Measurements from ENCODE around the gene SH3BGRL2.
A peak's percentile ranks its signal among the peaks of the same experiment; 100 is the strongest.
"Not testable (repeated sequence)": the region's sequence is repeated elsewhere in the genome, so short reads cannot be mapped to it uniquely, and the experiment has no call there.

The SH3BGRL2 gene

DNA sequence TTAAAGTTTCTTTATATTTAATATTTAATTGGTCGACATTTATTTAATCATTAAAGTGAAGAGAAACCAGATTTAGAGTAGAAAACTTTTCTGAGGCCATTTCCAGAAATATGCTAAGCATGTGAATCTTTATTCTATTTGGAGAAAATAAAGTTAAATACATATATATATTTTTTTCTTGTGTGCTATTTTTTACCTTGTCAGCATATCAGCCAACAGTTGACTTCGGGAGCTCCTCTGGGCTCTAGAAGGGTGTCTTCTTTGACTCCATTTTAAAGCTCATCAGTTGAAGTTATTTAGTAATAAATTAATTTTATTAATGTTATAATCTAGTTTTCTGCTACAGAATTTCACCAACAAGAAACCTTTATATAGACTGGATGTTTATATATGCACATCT, 73.1 kb downstream of the SH3BGRL2 start:
- DNase-seq: no peak

GRCh38 chr6:79705456-79705995, 74.4 kb downstream of the SH3BGRL2 start:
- DNase-seq: peak in 1 of 2 experiments; percentile 30

DNA sequence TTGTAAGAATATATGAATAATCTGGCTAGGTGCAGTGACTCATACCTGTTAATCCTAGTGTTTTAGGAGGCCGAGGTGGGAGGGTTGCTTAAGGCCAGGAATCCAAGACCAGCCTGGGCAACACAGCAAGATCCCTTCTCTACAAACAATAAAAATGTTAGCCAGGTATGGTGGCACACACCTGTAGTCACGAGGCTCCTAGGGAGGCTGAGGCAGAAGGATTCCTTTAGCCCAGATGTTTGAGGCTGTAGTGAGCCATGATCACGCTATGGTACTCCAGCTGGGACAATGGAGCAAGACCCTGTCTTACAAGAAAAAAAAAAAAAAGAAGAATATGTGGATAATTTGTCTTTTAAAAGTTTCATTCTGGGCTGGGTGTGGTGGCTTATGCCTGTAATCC, 75.4 kb downstream of the SH3BGRL2 start:
- DNase-seq: no peak

DNA sequence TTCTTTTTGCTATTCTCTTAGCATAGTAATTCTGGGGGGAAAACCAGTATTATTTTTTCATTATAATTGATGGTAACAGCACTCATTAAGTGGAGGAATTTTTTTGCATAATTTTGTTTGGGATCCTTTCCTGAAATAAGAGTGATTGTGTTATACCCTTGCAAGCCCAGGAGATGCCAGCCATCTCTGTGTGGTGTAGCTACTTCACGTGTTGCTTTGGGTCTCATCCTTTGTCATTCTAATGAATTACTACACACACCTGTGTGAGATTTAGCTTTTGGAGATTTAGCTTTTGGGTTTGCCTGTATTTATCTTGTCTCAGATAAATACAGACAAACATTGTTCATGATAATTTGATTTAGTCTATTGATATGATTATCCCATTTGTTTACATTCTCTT, 76.5 kb downstream of the SH3BGRL2 start:
- no peak for DNase-seq

- DNase-seq: no peak
Observed at GRCh38 chr6:79708095-79708791, 77.1 kb downstream of the SH3BGRL2 start.

GRCh38 chr6:79710127-79710526, 79.0 kb downstream of the SH3BGRL2 start:
- no peak for DNase-seq

GRCh38 chr6:79711167-79711566, 80.0 kb downstream of the SH3BGRL2 start:
- no peak for DNase-seq

DNA sequence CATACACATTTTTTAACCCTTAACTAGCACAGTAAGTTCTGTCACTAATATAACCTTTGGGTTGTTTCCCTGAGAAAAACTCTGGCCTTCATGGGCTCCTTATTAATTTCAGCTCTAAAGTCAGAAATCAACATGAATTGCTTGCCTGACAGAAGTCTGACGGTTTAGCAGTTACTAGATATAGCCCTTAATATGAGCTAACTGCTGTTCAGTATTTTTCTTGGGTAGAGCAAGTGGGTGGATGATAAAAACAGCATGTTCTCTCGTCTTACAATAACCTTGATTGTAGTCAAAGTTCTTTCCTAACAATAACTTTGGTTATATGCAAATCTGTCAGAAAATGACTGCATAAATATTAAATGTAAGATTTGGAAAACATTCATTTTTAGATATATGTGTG, 81.0 kb downstream of the SH3BGRL2 start:
- DNase-seq: no peak

- no peak for DNase-seq
Observed at GRCh38 chr6:79712616-79713135, 81.5 kb downstream of the SH3BGRL2 start.

DNA sequence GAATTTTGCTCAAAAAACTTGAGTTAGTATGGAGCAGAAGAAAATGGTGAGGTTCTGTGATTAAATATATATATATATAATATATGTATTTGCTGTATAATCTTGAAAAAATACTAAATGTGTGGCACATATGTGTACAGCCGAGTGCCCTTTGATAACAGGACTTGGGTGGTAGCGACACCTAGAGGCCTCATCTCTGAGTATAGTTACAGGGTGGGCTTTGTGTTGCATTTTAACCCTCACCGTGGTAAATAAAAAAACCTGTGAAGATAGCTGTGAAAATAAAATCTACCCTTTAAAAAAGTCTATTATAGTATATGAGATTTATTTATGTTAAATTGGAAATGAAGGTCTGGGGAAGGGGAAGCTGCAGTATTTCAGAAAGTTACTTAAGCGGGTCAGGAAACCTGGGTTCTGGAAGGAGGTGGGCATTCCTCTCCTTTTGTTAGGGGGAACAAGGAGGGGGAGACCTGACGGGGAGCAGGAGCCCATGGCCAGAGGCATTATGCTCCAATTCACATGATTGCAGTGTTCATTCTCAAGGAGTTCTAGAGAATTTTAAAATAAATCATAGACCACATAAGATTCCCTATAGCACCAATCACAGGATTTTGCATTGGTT, 82.7 kb downstream of the SH3BGRL2 start:
- peak; percentile 59 to 67 for DNase-seq

GRCh38 chr6:79717989-79718388, 86.9 kb downstream of the SH3BGRL2 start:
- DNase-seq: no peak

GRCh38 chr6:79718509-79719247, 87.5 kb downstream of the SH3BGRL2 start:
- DNase-seq: no peak

DNA sequence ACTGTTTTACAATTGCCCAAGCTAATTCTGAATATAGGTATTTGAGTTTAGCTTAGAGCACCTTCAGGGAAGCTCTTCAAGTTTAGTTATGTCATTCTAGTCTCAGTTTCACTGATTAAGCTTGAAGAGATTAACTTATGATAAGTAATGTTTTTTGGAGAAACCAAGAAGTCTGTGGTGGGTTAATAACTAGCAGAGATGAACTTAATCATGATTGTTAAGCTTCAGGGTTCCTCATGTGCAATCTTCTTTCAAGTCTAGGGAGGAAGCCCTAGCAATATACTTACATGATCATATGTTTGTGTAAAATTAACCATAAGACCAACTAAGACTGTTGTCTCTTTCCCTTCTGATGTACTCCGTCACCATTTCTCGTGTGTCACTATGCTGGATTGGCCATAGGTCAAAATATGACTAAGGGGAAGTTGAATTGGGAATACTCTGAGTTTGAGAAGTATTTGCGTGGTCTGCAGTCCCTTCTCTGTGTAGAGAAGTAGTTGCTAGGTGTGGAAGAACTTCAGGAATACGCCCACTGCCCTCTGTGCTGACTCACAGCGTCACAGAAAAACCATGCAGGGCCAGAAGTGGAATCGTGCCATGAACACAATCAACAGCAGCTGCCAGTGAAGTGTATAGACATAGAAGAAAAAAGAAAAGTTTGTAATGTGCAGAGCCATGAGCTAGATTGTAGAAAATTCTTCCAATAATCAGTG, 88.3 kb downstream of the SH3BGRL2 start:
- DNase-seq: no peak

DNA sequence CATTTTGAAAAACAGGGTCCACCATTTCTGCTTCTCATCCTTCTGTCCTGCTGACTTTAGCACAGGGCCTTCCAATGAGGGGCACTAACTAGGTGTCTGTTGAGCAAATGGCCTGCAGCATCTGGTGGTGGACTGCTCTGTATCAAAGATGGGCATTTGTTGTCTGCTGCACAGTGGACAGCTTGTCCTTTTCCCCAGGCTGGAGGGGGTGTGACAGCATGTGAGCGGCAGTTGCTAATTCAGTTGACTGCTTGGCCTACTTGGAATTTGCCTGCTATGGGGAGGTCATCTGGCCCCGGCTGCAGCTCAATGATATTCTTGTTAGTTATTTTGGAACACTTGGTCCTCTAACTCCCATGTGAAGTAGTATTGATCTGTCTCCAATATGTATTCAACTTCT, 93.7 kb downstream of the SH3BGRL2 start:
- no peak for DNase-seq

DNA sequence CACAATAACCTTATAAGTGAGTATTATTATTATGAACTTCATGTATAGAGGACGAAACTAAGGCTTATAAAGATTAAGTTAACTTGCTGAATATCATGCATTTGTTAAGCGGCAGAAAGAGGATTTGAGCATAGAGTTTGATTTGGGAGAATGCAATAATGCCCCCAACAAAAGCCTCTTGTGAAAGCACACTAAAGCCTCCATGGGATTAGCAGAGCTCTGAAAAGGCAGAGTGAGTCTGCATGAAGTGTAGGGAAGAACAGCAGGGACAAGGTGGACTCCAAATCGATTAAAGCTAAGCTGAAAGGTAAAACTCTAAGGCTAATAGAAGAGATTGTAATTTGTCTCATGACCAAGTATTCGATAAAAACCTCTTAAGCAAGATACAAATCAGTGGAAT, 100.3 kb downstream of the SH3BGRL2 start:
- no peak for DNase-seq

DNA sequence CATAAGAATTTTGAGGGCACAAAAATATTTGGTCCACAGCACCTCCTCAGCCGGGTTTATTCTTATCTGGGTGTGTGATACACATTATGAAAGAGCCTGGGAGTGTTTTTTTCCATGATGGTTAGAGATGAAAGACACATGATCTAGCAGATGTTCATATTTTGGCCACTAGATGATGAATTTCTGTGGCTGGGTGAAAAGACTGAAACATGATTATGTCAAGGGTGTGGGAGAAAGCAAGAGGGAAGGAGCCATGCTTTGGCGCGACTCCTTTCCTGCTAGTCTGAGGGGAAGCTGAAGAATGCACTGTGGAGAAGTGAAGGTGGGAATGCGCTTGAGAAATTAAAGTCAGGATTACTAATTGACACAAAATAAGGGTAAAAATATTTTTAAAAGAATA, 102.3 kb downstream of the SH3BGRL2 start:
- no peak for DNase-seq

DNA sequence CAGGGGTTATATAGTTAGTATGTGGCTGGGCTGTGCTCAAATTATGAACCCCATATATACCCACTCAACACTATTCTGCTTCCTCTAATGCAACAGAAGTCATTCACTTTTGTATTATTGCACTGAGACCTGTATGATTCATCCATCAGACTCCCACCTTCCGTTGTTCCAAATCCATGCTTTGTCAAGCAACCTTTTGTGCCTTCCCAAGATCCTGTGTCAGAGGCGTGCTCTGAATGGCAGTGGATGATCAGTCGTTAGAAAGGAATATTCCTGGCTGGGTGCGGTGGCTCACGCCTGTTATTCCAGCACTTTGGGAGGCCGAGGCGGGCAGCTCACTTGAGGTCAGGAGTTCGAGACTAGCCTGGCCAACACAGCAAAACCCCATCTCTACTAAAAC, 103.2 kb downstream of the SH3BGRL2 start:
- no peak for DNase-seq

DNA sequence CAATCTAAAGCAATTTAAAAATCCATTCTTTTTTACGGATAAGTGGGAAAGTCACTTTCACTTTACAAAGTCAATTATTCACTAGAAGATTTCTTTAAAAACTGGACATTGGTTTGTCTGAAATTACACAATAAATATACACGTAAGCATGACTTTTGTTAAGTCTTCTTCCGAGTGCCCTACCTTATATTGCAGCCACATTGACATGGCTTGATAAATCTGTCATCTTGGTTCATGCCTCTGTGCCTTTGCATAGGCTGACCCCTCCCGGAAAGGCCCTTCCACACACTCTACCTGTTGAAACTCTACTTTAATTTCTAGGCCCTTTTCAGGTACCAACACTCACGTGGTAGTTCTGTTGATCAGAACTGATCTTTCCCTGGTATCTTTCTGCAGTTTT, 104.1 kb downstream of the SH3BGRL2 start:
- DNase-seq: no peak

- peak in 1 of 2 experiments; percentile 51 for DNase-seq
Observed at GRCh38 chr6:79737172-79737571, 106.0 kb downstream of the SH3BGRL2 start.

DNA sequence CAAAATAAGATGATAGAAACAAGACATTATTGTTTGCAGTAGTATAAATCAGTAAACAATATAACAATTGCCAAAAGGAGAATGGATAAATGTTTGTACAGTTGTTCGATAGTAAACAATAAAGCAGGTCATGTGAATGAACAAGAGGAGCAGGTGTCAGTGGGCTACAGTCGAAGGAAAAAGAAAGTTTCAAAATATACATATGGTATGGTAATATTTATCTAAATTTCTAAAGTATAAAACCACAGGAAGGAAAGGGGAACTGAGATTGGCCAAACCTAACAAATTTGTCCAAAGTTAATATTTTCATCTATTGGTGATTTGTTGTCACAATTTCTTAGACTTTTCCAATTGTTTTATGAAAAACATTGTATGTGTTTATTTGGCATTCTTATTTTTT, 110.9 kb downstream of the SH3BGRL2 start:
- no peak for DNase-seq

DNA sequence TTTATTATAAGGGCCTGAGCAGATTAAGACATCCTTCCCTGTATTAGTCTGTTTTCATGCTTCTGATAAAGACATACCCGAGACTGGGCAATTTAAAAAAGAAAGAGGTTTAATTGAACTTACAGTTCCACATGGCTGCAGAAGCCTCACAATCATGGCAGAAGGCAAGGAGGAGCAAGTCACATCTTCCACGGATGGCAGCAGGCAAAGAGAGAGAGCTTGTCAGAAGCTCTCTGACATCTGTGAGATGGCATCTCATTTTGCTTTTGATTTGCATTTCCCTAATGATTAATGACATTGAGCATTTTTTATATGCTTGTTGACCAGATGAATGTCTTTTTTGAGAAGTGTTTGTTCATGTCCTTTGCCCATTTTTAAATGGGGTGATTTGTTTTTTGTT, 114.2 kb downstream of the SH3BGRL2 start:
- not testable (repeated sequence) for DNase-seq

DNA sequence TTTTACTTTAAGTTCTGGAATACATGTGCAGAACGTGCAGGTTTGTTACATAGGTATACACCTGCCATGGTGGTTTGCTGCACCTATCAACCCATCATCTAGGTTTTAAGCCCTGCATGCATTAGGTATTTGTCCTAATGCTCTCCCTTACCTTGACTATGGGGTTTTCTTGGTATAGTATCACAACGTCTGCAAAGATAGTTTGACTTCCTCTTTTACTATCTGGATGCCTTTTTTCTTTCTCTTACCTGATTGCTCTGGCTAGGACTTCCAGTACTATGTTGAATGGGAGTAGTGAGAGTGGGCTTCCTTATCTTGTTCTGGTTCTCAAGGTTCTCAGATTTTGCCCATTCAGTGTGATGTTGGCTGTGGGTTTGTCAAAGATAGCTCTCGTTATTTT, 115.2 kb downstream of the SH3BGRL2 start:
- DNase-seq: not testable (repeated sequence)

- DNase-seq: peak; percentile 39 to 69
Observed at GRCh38 chr6:79750806-79751205, 119.7 kb downstream of the SH3BGRL2 start.

Measured in NCI-H2081 (cell line).